ENCODE data around the gene CDCA4. TPM values are rescaled to one million over a fixed set of nuclear protein-coding genes. Genes with fewer than 3 reads are reported as not detected.

Gene CDCA4
- total RNA-seq, 2 experiments from 2014 or later = 59.4 to 63.5 TPM

DNA sequence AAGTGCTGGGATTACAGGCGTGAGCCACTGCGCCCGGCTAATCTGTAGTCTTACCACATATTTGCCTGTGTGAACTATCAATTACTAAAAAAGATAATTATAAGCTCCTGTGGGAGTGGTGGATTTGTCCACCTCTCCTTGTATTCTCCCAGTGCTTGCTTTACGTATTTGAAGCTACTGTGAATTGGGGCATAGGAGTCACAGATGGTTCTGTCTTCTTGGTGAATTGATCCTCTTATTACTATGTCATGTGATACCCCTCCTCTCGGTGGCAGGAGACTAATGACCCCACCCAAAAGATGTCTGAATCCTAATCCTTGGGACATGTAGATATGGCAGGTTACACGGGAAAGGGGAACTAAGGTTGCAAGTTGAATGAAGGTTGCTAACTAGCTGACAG lies 32.5 kb upstream of the CDCA4 start:
- H3K27ac Mint-ChIP-seq = peak overlapping the region; percentile 40
- peaks cover 9% of the 10 kb centered on the region for H3K4me1 Mint-ChIP-seq (ENCODE audit: low read depth)
- TF ChIP-seq, protein P1, sequence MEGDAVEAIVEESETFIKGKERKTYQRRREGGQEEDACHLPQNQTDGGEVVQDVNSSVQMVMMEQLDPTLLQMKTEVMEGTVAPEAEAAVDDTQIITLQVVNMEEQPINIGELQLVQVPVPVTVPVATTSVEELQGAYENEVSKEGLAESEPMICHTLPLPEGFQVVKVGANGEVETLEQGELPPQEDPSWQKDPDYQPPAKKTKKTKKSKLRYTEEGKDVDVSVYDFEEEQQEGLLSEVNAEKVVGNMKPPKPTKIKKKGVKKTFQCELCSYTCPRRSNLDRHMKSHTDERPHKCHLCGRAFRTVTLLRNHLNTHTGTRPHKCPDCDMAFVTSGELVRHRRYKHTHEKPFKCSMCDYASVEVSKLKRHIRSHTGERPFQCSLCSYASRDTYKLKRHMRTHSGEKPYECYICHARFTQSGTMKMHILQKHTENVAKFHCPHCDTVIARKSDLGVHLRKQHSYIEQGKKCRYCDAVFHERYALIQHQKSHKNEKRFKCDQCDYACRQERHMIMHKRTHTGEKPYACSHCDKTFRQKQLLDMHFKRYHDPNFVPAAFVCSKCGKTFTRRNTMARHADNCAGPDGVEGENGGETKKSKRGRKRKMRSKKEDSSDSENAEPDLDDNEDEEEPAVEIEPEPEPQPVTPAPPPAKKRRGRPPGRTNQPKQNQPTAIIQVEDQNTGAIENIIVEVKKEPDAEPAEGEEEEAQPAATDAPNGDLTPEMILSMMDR (IDR thresholded peaks at IDR 0.05) = no peak
- DNase-seq (no peak), ATAC-seq (no peak)
- no peaks in the 10 kb centered on the region for H3K9me3 Mint-ChIP-seq
- peaks cover 37% of the 10 kb centered on the region for H3K36me3 Mint-ChIP-seq (ENCODE audit: low read depth)
- H3K27me3 Mint-ChIP-seq = no peaks in the 10 kb centered on the region
- ChIA-PET POLR2A (interaction anchor here (1.0 to 1.6 kb wide), 3 partner anchors 9 to 32 kb away, joined by 4 to 6 read pairs (median 5); partner anchors contain the start of genes CDCA4 and GPR132), CTCF (interaction anchor here (0.9 to 1.5 kb wide), 5 partner anchors 8 to 80 kb away, joined by 3 to 5 read pairs (median 4); no protein-coding TSS in a partner anchor)
- intact Hi-C loops (cut with micrococcal nuclease) = no loop called here
- H3K4me3 Mint-ChIP-seq = no peak overlapping the region

- intact Hi-C loops (cut with micrococcal nuclease) = no loop called here
- POLR2A ChIA-PET = no interaction called here
- H3K27me3 Mint-ChIP-seq = no peaks in the 10 kb centered on the region
- H3K36me3 Mint-ChIP-seq (ENCODE audit: low read depth) = peaks cover 32% of the 10 kb centered on the region
- H3K27ac Mint-ChIP-seq = no peak overlapping the region
- CTCF ChIA-PET = no interaction called here
- no peak for DNase-seq
- no peaks in the 10 kb centered on the region for H3K9me3 Mint-ChIP-seq
- no peak overlapping the region for H3K4me3 Mint-ChIP-seq
- peaks cover 8% of the 10 kb centered on the region for H3K4me1 Mint-ChIP-seq (ENCODE audit: low read depth)
- ATAC-seq = no peak
- TF ChIP-seq, protein P1 (IDR thresholded peaks at IDR 0.05) = no peak
Measured at GRCh38 chr14:105052110-105052458, 31.2 kb upstream of the CDCA4 start.

GRCh38 chr14:105051182-105052109 lies 30.6 kb upstream of the CDCA4 start:
- Mint-ChIP-seq H3K36me3 (ENCODE audit: low read depth) (peaks cover 29% of the 10 kb centered on the region), H3K9me3 (no peaks in the 10 kb centered on the region), H3K4me1 (ENCODE audit: low read depth) (peaks cover 8% of the 10 kb centered on the region), H3K27ac (no peak overlapping the region), H3K27me3 (no peaks in the 10 kb centered on the region), H3K4me3 (no peak overlapping the region)
- ChIA-PET CTCF (no interaction called here), POLR2A (no interaction called here)
- TF ChIP-seq, protein P1 (IDR thresholded peaks at IDR 0.05) = no peak
- intact Hi-C loops (cut with micrococcal nuclease) = no loop called here
- no peak for ATAC-seq
- no peak for DNase-seq

DNA sequence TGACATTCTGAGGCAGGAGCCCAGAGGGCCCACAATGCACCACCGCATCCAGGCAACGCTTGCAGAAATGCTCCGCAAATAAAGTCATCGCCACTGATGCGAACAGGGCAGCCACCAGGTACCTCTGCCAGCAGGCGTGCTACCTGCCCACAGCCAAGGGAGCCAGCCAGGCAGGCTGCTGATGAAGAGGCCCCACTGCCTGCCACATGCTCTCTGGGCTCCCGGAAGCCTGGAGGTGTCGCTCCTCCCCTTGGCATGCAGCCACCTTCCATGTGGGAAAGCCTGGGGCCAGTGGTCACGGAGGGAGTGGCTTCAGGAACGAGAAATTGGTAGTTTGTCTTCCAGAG lies 29.6 kb upstream of the CDCA4 start:
- H3K36me3 Mint-ChIP-seq (ENCODE audit: low read depth) = peaks cover 29% of the 10 kb centered on the region
- peaks cover 12% of the 10 kb centered on the region for H3K4me1 Mint-ChIP-seq (ENCODE audit: low read depth)
- TF ChIP-seq, protein P1 (IDR thresholded peaks at IDR 0.05) = no peak
- H3K27ac Mint-ChIP-seq = no peak overlapping the region
- H3K27me3 Mint-ChIP-seq = no peaks in the 10 kb centered on the region
- ATAC-seq = no peak
- DNase-seq = no peak
- no peaks in the 10 kb centered on the region for H3K9me3 Mint-ChIP-seq
- ChIA-PET POLR2A (no interaction called here), CTCF (interaction anchor here (0.8 kb wide), 1 partner anchor 36 kb away, joined by 3 read pairs; no protein-coding TSS in a partner anchor)
- no peak overlapping the region for H3K4me3 Mint-ChIP-seq
- intact Hi-C loops (cut with micrococcal nuclease) = no loop called here
